ENCODE results near the gene TET1. TPM values are rescaled to one million over a fixed set of nuclear protein-coding genes. Genes with fewer than 3 reads are reported as not detected.
"Not testable (repeated sequence)": the region's sequence is repeated elsewhere in the genome, so short reads cannot be mapped to it uniquely, and the experiment has no call there.

TET1 gene
- polyA plus RNA-seq, 10 donors, result 7.5 to 13.2 (median 10.3) TPM

DNA sequence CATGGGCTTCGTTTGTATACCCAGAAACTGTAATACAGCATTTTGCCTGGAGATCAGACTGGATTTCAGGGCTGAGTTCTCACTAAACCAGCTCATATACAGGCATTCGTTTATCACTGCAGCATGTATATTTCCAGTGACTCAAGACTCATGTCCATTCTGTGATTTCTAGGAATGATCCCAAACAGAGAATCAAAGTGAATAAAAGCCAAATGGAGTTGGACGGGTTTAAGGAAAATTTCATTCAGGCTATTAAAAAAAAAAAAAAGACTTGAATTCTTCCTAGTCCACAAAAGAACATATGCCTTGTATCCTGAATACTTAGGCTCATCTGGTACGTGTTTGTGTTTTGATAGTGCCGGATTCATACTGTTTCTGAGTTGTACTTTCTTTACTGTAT, 46.8 kb downstream of the TET1 start:
- DNase-seq, result peak; percentile 75 to 87 (median 85)

DNA sequence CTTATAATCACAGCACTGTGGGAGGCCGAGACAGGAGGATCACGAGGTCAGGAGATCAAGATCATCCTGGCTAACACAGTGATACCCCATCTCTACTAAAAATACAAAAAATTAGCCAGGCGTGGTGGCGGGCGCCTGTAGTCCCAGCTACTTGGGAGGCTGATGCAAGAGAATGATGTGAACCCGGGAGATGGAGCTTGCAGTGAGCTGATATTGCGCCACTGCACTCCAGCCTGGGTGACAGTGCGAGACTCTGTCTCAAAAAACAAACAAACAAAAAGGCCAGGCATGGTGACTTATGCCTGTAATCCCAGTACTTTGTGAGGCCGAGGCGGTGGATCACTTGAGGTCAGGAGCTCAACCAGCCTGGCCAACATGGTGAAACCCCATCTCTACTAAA, 49.9 kb downstream of the TET1 start:
- not testable (repeated sequence) for DNase-seq

DNA sequence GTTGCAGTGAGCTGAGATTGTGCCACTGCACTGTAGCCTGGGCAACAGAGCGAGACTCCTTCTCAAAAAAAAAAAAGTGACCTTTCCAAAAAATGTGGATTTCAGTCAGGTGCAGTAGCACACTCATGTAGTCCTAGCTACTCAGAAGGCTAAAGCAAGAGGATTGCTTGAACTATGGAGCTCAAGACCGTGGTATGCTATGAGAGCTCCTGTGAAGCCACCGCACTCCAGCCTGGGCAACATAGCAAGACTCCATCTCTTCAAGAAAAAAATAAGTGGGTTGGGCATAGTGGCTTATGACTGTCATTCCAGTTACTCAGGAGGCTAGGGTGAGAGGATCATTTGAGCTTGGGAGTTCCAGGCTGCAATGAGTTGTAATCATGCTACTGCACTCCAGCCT, 51.1 kb downstream of the TET1 start:
- no peak for DNase-seq

DNA sequence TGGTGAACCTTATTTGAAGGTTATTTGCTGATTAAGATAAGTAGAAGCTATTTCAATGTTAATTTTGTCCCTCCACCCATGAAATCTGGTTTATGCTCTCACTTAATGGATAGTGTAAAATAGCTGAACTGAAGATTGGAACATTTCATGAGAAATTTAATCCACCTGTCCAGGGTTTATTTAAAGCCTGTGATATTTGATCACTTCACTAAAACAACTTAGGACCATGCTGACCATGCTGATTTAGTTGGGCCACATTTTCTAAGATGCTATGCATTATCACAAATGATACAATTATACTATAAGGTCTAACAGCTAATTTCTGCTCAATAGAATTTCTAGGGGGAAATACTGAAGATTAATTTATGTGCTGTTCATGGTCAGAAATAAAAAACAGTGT, 53.8 kb downstream of the TET1 start:
- DNase-seq, result not testable (repeated sequence)

DNA sequence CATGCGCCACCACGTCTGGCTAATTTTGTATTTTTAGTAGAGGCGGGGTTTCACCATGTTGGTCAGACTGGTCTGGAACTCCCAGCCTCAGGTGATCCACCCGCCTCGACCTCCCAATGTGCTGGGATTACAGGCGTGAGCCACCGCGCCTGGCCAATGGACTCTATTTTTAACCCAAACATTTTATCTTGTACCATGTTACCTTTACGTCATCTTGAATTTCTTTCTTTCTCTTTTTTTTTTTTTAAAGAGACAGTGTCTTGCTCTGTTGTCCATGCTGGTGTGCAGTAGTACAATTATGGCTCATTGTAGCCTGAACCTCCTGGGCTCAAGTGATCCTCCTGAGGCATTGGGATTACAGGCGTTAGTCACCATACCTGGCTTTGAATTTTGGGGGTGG, 57.6 kb downstream of the TET1 start:
- not testable (repeated sequence) for DNase-seq

DNA sequence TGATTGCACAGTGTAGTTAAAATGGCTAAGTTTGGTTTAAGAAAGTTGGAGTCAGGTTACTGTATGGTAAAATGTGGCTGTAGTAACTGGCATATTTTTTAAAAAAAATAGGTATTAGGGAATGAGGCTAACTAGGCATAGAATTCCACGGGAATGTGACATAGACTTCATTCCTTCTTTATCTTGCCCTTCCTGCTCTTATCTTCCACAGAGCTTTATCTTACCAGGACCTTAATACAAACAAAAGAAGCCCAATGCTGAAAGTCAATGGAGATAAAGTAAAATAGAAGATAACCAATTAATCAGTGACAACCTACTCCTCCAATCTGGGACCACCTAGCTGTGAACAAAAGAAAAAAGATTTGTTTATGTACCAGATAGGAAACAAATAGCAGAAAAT, 58.1 kb downstream of the TET1 start:
- DNase-seq, result no peak

DNA sequence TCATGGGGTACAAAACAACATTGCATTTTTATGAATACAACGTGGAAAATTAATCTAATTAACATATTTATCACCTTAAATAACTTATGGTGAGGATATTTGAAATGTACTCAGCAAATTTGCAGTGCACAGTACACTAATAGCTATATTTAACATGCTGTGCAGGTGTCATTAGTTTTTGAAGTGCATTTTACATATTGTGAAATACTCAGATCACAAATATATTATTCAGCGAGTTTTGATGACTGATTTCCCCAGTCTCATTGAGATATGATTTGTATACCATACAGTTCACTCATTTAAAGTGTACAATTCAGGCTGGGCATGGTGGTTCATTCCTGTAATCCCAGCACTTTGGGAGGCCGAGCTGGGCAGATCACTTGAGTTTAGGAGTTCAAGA, 59.5 kb downstream of the TET1 start:
- DNase-seq, result no peak

DNA sequence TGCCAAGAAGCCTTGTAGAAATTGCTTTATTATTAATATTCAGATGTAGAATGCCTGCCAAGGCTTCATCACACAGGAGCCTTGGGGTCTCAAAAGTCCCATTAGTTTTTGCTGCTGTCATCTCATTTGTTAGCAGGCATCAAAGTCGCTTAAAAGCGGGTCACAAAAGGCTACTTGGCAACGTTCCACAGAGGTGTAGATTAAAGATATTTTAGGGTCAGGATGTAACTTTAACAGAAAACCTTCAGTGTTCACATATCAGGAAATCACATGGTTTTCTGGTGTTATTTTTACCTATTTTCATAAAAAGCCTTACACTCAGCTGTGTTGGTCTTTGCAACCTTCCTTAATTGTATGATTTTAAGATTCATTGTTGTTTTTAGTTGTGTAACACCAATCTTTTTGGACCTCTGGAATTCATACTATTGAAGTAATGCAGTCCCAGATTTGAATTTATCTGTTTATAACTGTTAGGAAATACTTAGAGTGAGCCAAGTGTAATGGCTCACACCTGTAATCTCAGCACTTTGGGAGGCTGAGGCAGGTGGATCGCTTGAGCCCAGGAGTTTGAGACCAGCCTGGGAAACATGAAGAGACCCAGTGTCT, 65.3 kb downstream of the TET1 start:
- no peak for DNase-seq

DNA sequence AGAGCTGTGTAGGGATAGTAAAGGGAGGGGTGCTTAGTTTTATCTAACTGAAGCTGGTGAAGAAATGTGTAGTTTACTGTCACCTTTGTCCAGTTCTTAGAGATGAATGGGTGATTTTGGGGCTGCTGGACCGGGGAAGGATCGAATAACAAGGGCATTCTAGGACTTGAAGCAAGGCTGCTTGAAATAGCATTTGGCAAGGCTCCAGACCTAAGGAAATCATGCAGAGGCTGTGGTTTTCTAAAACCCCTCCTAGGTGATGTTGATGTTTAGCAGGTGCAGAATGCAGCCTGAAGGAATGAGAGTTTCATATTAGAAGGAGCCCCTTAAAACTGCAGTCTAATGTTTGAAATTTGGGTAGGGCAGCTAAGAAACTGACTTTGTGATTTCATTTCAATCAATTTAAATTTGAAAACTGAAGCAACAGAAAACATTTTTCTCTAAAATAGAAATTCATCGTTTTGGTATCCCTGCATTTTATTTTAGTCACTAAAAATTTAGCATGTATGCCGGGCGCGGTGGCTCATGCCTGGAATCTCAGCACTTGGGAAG, 68.5 kb downstream of the TET1 start:
- no peak for DNase-seq

DNA sequence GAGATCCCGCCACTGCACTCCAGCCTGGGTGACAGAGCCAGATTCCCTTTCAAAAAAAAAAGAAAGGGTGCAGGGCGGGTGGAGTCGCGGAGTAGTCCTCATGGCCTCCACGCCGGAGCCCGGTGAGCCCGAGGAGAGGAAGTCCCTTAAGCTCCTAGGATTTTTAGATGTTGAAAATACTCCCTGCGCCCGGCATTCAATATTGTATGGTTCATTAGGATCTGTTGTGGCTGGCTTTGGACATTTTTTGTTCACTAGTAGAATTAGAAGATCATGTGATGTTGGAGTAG, 72.1 kb downstream of the TET1 start:
- not testable (repeated sequence) for DNase-seq

DNA sequence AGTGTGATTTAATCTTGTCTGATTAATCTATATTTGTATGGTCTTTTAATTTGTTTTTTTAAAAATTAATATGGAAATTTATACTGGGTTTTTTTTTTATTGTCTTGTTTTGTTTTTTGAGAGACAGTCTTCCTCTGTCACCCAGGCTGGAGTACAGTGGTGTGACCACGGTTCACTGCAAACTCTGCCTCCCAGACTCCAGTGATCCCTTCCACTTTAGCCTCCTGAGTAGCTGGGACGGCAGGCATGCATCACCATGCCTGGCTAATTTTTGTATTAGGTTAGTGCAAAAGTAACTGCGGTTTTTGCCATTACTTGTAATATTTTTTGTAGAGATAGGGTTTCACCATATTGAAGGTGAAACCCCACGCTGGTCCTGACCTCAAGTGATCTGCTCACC, 73.1 kb downstream of the TET1 start:
- no peak for DNase-seq

DNA sequence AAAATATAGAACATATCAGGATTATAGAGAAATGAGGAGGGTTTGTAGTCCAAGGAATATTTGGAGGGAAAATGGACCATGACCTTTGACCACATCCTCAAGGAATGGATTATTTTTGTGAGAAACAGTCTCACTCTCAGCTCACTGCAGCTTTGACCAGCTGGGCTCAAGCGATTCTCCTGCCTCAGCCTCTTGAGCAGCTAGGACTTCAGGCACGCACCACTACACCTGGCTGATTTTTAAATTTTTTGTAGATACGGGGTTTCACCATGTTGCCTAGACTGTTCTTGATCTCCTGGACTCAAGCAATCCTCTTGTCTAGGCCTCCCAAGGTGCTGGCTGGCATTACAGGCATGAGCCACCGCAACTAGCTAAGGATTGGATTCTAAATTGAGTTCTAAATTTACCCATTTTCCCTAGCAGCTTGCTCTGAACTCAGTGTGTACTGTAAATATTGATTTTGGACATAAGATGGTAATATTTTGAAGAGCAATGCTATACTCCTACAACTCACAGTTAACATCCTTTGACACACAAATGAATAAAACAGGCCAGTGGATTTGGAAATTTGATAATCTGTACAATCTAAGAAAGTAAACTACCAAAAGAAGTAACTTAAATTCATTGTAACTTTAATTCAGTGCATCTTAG, 73.8 kb downstream of the TET1 start:
- no peak for DNase-seq

DNA sequence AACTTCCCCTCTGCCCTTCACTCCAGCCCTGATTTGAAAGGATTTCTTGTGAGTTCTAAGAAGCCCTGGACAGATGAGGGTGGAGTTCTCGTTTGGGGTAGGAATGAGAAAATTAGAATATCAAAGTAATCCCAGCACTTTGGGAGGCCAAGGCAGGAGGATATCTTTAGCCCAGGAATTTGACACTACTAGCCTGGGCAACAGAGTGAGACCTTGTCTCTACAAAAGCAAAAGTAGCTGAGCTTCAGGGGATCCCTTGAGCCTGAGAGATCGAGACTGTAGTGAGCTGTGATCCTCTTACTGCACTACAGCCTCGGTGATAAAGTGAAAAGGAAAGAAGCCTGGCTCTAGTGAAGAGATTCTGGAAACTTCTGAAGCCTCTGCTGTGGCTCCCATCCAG, 76.2 kb downstream of the TET1 start:
- no peak for DNase-seq

DNA sequence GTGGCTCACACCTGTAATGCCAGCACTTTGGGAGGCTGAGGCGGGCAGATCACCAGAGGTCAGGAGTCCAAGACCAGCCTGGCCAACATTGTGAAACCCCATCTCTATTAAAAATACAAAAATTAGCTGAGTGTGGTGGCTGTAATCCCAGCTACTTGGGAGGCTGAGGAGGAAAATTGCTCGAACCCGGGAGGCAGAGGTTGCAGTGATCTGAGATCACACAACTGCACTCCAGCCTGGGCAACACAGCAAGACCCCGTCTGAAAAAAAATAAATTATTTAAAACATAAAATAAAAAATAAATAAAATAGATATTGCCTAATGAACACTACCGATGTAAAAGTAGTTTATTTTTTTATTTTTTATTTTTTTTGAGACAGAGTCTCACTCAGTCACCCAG, 83.4 kb downstream of the TET1 start:
- DNase-seq, result not testable (repeated sequence)

DNA sequence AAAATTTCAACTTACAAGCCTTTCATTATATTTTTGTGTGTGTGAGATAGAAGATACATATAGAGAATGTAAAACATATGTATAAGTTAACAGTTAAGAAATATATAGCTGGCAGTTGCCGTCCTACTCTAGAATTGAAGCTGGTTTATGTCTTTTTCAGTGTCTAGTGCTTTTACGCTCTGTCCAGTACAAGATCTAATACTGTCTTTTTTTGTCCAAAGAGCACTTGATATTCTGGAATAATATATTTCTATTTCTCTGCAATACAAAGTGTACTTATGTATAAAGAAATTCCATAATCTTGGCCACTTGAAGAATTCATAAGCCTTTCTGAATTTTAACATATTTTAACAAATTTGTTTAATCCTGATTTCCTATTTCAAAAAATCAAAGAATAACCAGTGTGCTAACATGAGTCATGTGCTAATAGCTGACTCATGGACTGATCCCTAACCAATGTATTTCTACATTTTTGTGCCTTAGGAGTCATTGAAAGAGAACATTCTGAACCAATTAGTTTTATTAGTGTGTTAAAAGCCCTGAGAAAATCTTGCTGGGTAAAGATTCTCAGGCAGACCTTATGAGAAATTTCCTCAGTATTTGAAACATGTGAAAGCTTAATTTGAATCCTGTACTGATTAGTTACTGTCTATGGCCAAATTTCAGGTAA, 87.7 kb downstream of the TET1 start:
- peak in 1 of 3 donors; percentile 62 for DNase-seq

DNA sequence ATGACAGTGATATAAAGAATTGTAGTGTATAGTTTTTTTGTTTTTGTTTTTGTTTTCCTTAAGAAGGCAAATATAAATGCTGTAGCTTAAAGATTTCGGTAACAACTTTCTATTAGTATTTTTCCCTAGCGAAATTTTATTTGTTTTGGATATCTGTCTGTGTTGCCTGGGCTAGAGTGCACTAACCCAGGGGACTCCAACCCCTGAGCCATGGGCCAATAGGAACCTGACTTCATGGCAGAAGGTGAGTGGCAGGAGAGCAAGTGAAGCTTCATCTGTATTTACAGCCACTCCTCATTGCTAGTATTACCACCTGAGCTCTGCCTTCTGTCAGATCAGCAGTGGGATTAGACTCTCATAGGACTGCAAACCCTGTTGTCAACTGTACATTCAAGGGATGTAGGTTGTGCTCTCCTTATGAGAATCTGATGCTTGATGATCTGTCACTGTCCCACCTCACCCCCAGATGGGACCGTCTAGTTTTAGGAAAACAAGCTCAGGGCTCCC, 95.5 kb downstream of the TET1 start:
- no peak for DNase-seq

DNA sequence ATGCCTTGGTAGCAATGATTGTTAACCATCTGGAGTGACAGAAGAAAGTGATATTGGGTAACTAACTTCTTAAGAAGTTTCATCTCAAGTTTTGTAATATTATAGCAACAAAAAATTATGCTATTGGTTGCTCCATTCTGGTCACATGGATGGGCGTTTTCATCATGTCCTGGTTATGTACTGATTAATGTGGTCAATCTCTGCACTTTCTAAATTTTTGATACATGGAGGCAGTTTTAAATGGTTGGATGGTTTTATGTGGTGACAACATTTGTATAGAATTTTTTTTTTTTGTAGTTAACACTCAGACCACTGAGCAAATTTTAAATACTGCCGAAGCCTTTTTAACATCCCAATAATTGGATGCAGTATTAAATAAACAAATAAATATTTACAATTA, 105.7 kb downstream of the TET1 start:
- DNase-seq, result peak in 1 of 3 donors; percentile 36

DNA sequence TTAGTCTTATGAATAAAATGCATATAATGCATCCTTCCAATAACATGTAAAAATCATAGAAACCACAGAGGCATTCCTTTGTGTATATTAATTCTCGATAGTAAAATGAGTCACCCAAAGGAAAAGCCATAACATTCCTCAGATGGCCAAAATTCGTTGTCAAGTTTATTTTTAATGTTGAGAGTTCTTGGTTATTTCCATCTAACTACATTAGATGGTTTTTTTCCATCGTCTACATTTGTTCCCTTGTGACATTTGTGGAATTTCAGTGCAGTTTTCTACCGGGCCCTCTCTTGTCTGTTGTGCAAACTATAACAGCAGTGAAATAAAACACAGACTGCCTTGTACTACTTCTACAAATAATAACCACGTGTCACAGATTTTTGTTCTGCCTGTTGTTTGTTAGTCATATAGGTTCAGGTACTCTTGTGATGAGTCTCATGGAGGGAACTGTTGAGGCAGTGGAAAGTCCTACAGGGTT, 106.2 kb downstream of the TET1 start:
- peak in 1 of 3 donors; percentile 86 for DNase-seq

DNA sequence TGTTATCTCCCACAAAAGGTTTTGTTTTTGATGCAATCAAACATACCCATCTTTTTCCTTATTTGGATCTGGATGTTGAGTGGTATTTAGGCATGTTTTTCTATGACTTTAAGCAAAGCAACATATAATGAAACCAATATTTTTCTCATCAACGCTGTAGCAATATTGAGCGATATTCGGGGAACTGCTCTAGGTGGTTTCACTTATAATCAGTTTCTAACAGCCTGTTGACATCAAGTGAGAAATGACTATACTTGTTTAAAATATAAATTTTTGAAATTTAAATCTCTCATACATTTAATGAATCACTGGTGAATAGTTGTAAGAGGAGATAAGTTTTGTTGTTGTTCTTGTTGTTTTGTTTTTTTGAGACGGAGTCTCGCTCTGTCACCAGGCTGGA, 108.1 kb downstream of the TET1 start:
- no peak for DNase-seq

DNA sequence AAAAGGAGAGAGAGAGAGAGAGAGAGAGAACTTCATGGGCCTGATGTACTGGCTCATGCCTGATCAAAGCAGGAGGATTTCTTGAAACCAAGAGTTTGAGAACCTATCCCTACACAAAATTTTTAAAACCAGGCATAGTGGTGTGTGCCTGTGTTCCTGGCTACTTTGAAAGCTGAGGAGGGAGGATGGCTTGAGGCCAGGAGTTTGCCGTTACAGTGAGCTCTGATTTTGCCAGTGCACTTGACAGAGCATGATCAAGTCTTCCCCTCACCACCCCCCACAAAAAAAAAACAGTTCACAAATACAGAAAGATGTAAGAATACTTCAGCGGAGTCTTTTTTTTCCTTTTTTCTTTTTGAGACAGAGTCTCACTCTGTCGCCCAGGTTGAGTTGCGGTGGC, 108.8 kb downstream of the TET1 start:
- DNase-seq, result no peak

DNA sequence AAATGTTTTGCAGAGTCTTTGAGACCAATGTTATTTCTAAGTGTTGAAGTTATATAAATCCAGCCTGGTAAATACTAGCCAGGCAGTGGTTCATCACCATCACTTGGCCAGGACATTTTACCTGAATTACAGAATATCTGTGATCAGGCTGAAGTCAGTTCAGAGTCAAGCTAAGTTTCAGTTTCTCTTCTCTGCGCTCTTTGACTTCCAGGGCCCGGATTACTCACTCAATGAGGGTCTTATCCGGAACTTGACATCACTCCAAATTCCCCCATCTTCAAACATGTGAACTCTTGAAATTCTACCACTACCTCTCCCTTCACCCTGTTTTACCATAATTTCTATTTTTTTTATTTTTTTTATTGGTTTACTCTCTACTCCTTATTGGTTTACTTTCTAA, 124.3 kb downstream of the TET1 start:
- DNase-seq, result no peak

DNA sequence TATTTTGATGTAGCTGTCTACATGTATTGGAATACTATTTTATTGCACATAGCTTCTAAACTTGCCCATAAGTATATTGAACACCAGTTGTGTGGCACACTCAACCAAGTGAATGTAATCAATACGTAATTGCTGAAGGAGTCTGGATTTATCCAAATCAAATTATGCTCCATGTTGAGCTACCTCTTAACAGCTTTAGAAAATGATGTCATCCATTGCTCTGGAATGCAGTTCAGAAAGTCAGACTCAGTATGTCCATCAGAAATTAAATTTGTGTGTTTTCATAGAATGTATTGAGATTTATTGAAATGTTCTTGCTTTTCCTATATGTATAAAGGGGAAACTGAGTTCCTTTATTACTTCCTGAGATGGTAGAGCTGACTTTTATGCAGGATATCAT, 135.9 kb downstream of the TET1 start:
- DNase-seq, result no peak

DNA sequence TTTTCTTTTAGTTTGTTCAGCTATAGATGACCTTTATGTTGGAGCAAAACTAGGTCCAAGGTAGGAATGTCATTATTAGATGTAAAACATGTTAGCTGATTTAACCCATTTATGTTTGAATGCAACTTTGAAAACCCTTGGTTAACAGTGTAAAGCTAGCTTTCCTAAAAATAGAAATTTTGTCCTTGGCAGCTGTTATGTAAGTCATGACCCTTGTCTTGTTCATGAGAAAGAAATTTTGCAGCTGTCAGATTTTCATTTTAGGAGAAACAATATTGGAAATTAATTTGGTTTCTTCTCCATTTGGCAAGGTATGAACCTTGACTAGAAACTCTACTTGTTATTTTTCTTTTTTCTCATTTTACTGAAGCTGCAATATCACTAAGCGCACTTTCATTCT, 137.0 kb downstream of the TET1 start:
- DNase-seq, result no peak

Data from muscle of back (tissue), 11 donors.